Esophagus squamous epithelium (tissue), 5 donors: Measurements from ENCODE around the gene LTF. TPM values are rescaled to one million over a fixed set of nuclear protein-coding genes. Genes with fewer than 3 reads are reported as not detected.

Experiments
- DNase-seq: peaks from one replicate; lab custom pipeline; 2025; lab: John Stamatoyannopoulos, UW
- H3K27ac ChIP-seq, 4 donors: fragments of 200-600 bp; sonication (generic); one replicate each; pipeline ENCODE4 v1.5.1; 2016 to 2019; ENCODE audit warnings: mild to moderate bottlenecking in 1 of 4
- H3K27me3 ChIP-seq, 4 donors: fragments of 200-600 bp; sonication (generic); 1 replicate in 3 of 4; 2 replicates in 1 of 4; pipeline versions ENCODE4 v1.5.1 to v1.6.0; 2017 to 2021; ENCODE audit warnings: antibody characterized with exemption in 1 of 4
- H3K36me3 ChIP-seq, 3 donors: fragments of 200-600 bp; sonication (generic); one replicate each; pipeline ENCODE4 v1.5.1; 2016 to 2019
- H3K4me1 ChIP-seq, 3 donors: fragments of 200-600 bp; sonication (generic); one replicate each; pipeline ENCODE4 v1.5.1; 2017 to 2019
- H3K4me3 ChIP-seq, 4 donors: fragments of 200-600 bp; sonication (generic); 1 replicate in 3 of 4; 2 replicates in 1 of 4; pipeline ENCODE4 v1.5.1; 2016 to 2019; ENCODE audit warnings: mild to moderate bottlenecking in 2 of 4, moderate library complexity in 1 of 4
- H3K9me3 ChIP-seq, 3 donors: fragments of 200-600 bp; sonication (generic); one replicate each; pipeline ENCODE4 v1.5.1; 2016 to 2019
- POLR2A ChIP-seq, 4 donors: fragments of 450-650 bp; IDR thresholded peaks; one replicate each; pipeline ENCODE4 v1.6.1; 2017; ENCODE audit warnings: antibody characterized with exemption in 4 of 4, mild to moderate bottlenecking in 4 of 4, moderate library complexity in 3 of 4
- whole genome bisulfite sequencing, 2 donors: methylation state at CpG; one replicate each; pipeline ENCODE4 v1.1.5; 2018; 5-methylcytosine and 5-hydroxymethylcytosine counted together
- intact Hi-C: fragments of 100-400 bp; cut with DNase I; formaldehyde crosslinking; loops from one replicate; pipeline ENCODE4 v1.15.0; 2022
- total RNA-seq, 4 donors: library from RNA; depleted of rRNA; stranded (reverse); fragments of >200 nt; gene quantifications; one replicate each; pipeline ENCODE4 v1.1.0, GENCODE V29; 2016
- TF ChIP-seq, protein P1 (sequence below), 6 experiments: fragments of 450-650 bp in 4 of 6; fragments of 200-600 bp in 2 of 6; sonication (generic) in 2 of 6; IDR thresholded peaks; one replicate each; pipeline ENCODE4 v1.5.1; 2016 to 2019; ENCODE audit warnings: antibody characterized with exemption in 6 of 6, mild to moderate bottlenecking in 4 of 6, moderate library complexity in 4 of 6
- donor health status: DM: yes; HTN: yes; CAD: no.

Gene LTF
- total RNA-seq, 4 donors from 2014 or later, result 0.57 to 204 (median 2.6) TPM

DNA sequence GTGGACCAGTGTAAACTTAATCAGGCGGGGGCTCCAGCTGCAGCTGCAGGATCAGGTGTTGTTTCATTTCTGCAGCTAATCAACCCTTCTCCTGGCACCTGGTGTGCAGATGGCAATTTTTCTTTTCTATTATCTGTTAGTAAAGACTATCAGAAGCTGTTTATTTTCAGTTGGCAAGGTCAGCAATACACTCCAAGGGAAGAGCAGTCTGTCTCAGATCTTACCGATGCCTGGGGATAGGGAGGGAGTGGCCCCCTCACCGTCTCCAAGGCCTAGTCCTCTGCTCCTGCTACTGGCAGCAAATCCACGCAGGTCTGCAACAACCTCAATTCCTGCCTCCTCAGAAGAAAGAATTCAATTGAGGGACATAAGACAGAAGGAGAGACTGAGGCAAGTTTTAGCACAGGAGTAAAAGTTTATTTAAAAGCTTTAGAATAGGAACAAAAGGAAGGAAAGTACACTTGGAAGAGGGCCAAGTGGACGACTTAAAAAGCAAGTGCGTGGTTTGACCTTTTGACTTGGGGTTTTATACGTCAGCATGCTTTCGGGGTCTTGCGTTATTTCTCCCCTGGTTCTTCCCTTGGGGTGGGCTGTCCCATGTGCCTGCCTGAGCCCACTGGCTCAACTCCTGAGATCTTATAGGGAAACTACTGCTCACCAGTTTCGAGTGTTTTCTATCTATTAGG is 48.4 kb downstream of the LTF start:
- intact Hi-C loops, result no loop called here
- no peaks in the 10 kb centered on the region for H3K9me3 ChIP-seq
- H3K36me3 ChIP-seq, result no peaks in the 10 kb centered on the region
- no peaks in the 10 kb centered on the region for H3K27me3 ChIP-seq
- no peak for DNase-seq
- 29 to 50% methylated on average over 8 to 9 of the region's 10 CpGs for WGBS, 2 donors
- peaks cover 0 to 11% (median 0%) of the 10 kb centered on the region in 3 donors for H3K4me1 ChIP-seq
- H3K4me3 ChIP-seq, result no peak overlapping the region
- no peak overlapping the region for H3K27ac ChIP-seq
- TF ChIP-seq, protein P1, sequence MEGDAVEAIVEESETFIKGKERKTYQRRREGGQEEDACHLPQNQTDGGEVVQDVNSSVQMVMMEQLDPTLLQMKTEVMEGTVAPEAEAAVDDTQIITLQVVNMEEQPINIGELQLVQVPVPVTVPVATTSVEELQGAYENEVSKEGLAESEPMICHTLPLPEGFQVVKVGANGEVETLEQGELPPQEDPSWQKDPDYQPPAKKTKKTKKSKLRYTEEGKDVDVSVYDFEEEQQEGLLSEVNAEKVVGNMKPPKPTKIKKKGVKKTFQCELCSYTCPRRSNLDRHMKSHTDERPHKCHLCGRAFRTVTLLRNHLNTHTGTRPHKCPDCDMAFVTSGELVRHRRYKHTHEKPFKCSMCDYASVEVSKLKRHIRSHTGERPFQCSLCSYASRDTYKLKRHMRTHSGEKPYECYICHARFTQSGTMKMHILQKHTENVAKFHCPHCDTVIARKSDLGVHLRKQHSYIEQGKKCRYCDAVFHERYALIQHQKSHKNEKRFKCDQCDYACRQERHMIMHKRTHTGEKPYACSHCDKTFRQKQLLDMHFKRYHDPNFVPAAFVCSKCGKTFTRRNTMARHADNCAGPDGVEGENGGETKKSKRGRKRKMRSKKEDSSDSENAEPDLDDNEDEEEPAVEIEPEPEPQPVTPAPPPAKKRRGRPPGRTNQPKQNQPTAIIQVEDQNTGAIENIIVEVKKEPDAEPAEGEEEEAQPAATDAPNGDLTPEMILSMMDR (IDR thresholded peaks at IDR 0.05), result no peak

DNA sequence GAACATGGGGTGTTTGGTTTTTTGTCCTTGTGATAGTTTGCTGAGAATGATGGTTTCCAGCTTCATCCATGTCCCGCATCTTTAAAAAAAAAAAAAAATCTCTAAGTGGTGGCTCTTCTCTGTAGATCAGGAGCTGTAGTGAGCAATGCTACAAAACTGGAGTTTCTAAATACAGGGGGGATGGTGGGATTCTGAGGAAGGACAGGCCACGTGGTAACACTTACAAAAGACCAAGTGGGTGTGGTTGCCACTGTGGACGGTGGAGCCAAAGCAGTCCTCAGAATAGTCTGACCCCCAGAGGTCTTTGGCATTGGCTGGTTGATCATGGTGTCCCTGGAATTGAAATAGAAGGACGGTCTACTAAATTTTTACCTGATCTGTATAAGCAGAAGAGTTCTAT is 50.0 kb downstream of the LTF start:
- TF ChIP-seq POLR2A (IDR thresholded peaks at IDR 0.05), result no peak
- TF ChIP-seq, protein P1 (IDR thresholded peaks at IDR 0.05), result no peak
- Histone ChIP-seq H3K4me3 (no peak overlapping the region), H3K4me1 (peaks cover 0 to 11% (median 0%) of the 10 kb centered on the region in 3 donors), H3K36me3 (no peaks in the 10 kb centered on the region), H3K27ac (no peak overlapping the region), H3K9me3 (no peaks in the 10 kb centered on the region), H3K27me3 (no peaks in the 10 kb centered on the region)
- 61 to 79% methylated on average over 3 to 4 of the region's 4 CpGs for WGBS, 2 donors
- intact Hi-C loops, result no loop called here
- DNase-seq, result no peak

DNA sequence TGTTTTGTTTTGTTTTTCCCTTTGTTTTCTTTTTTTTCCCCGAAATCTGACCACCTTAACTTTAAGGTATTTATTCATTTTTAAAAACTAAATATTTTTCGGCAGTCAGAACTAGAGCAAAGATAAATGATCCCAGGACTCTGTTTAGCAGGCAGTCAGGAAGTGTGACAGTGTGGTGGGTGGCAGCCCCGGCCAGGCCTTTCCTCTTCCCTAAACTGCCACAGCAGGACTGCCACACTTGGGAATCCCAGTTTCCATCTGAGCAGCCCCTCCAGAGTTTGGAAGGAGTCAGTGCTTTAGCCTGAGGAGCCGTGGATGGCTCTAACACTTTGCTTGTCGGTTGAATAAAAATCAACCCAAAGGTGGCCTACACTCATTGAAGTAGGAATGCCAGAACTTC is 50.8 kb downstream of the LTF start:
- Histone ChIP-seq H3K4me3 (no peak overlapping the region), H3K4me1 (peaks cover 0 to 11% (median 0%) of the 10 kb centered on the region in 3 donors), H3K27me3 (no peaks in the 10 kb centered on the region), H3K9me3 (no peaks in the 10 kb centered on the region), H3K36me3 (no peaks in the 10 kb centered on the region), H3K27ac (no peak overlapping the region)
- TF ChIP-seq, protein P1 (IDR thresholded peaks at IDR 0.05), result no peak
- no peak for TF ChIP-seq POLR2A (IDR thresholded peaks at IDR 0.05)
- intact Hi-C loops, result no loop called here
- no peak for DNase-seq
- WGBS, 2 donors, result 49 to 61% methylated on average over 3 of the region's 5 CpGs

DNA sequence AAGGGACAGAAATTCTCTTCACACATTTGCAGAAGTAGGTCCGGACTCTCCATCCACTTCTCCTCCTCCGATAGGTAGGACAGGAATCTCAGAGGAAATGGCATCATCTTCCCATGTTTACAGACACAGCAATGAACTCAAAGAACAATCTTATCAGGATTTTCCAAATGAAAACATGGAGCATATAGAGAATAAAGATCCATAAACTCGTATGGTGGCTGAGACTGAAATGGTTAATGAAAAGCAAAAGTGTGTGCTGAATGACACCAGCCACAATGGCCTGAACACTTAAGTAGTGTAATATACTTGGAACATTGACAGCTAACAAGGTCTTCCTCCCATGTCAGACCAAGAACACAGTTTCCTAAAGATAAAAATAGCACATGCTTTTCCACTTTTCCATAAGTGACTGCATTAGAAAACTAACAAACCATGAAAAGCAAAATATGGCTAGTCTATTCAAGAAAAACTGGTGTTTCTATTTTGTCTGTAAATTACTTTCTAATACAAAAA is 51.9 kb downstream of the LTF start:
- H3K9me3 ChIP-seq, result no peaks in the 10 kb centered on the region
- H3K36me3 ChIP-seq, result no peaks in the 10 kb centered on the region
- WGBS, 2 donors, result 69 to 70% methylated on average over 3 of the region's 3 CpGs

DNA sequence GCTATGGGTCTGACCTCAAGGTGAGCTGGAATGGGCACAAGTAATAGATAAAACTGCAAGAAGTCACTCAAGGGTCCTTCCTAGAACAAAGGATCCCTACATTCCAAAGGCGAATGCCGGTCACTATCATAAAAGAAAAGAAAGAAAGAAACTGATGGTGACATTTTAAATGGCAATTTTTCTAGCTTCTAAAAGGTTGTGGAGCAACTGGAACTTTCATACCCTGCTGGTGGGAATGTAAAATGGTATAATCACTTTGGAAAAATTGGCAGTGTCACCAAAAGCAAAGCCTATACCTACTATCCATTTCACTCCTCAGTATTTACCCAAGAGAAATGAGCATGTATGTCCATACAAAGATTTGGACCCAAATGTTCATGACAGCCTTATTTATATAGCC is 53.4 kb downstream of the LTF start:
- TF ChIP-seq POLR2A (IDR thresholded peaks at IDR 0.05), result no peak
- TF ChIP-seq, protein P1 (IDR thresholded peaks at IDR 0.05), result no peak
- Histone ChIP-seq H3K4me1 (peaks cover 0 to 25% (median 0%) of the 10 kb centered on the region in 3 donors), H3K27me3 (no peaks in the 10 kb centered on the region), H3K4me3 (no peak overlapping the region), H3K9me3 (no peaks in the 10 kb centered on the region), H3K27ac (no peak overlapping the region), H3K36me3 (no peaks in the 10 kb centered on the region)
- WGBS, 2 donors, result 100% methylated on average over 2 of the region's 2 CpGs
- intact Hi-C loops, result no loop called here
- DNase-seq, result no peak

More for the DNA sequence above, 51.9 kb downstream of the LTF start:
- intact Hi-C loops, result no loop called here
- Histone ChIP-seq H3K4me1 (peaks cover 0 to 17% (median 0%) of the 10 kb centered on the region in 3 donors), H3K27me3 (no peaks in the 10 kb centered on the region), H3K27ac (no peak overlapping the region), H3K4me3 (no peak overlapping the region)
- no peak for DNase-seq
- TF ChIP-seq, protein P1 (IDR thresholded peaks at IDR 0.05), result no peak
- no peak for TF ChIP-seq POLR2A (IDR thresholded peaks at IDR 0.05)
